NCI-H146 (cell line): ENCODE data around the gene CRMP1.

Source experiments
- DNase-seq: peaks from one replicate; lab custom pipeline; 2025; lab: John Stamatoyannopoulos, UW

The CRMP1 gene

DNA sequence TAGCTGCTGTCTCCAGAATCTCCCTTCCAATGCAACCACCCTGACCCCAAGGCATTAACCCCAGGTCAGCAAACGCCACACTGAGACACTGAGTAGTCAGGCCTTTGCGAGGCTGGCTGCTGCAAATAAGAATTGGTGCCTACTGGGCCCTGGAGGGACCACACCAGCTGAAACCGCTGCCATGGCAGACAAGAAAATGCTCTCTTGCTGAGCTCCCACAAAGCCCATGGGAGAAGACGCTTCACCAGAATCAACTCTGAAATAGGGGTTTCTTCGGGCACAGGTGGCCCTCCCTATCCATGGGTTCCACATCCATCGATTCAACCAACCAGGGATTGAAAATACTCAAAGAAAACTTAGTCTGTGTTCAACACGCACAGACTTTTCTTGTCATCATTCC lies 26.7 kb upstream of the CRMP1 start:
- no peak for DNase-seq

DNA sequence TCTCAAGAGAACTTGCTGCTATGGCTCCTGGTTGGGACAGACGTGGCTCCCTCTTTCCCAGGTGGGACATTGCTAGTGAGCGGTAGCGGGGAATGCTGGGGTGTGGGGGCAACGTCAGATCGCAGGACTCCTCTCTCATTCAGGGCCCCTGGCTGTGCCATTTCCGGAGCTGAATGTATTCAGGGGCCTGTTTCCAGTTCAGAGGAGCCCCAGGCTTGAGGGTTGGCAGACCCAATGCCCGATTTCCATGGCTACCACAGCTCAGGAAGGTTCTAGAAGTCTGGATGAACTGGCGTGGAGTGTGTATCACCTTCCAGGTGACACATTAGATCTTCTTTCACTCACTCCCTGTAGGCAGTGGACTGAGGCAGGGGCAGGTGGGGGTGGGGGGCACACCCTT lies 26.2 kb upstream of the CRMP1 start:
- DNase-seq, result no peak

DNA sequence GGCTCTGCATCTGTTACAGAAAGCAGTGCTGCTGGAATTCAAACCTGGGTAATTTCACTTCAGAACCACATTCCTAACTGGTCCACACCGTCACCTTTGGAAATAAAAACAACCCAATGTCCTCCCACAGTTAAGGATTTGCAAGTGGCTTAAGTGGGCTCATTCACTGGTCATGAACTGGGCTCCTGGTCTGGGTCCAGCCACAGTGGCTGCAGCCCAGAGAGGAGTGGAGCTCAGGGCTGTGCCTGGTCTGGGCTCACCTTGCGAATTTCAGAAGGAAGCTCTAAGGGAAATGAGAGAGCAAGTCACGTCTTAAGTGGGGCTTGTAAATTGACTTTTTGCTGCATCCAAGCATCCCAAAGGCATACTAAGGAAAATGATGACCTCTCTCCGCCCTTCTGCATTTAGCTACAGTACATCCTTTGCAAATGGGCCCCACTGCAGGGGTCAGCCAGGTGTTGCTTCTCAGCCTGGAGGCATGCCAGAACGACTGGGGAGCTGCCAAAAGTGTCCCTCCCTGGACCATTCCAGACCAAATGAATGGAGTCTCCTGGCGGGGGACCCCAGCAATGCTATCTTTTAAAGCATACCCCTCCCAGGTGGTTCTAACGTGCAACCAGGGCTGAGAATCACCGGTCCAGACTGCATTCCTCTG lies 25.6 kb upstream of the CRMP1 start:
- peak; percentile 56 for DNase-seq

DNA sequence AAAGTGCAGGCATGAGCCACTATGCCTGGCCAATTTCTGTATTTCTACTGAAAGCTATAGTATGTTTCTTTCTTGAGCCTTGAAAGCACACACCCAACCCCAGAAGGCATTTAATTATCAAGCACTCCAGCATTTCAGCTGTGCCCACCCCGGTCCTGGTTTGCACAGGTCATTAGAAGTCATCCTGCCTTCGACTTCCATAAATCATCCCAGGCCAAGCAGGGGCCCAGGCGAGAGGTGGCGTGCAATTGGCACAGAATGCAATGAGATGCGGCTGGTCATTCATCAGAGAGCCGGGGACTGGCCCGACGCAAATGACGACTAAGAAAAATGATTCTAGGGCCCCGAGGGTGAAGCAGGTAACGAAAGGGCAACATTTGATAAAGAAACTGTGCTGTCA lies 24.8 kb upstream of the CRMP1 start:
- DNase-seq, result no peak

DNA sequence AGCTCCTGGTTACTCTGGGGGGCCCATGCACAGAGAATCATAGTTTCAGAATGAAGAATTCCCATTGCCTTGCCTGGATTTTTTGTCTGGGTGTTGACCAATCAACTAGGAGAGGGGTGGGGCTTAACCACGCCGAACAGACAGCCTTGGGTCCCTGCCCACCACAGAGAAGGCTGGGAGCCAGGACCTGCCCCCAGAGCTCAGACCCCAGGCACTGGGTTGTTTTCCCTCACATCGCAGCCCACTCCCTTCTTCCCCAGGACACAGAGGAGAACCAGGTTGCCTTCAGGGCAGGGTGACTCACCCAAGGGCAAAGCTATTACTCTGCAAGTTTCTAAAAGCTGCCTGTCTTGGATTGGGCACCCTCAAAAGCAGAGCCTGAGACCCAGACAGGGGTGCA lies 23.3 kb upstream of the CRMP1 start:
- DNase-seq, result no peak

DNA sequence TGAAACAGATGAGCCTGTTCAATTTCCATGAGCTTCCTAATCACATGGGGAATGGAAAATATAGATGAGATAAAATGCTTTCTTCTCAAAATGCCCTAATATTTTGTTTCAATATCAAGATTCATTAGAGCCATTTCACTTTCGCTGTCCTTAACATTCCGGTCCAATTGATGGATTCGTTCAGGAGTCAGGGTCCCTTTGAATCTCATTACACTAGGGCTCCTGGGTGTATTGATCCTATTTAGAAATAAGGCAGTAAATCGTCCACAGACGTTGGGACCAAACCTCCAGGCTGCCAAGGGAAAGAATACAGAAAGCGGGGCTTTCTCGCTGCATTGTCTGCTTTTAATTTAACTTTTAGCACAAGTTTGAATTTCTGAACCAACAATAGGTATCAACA lies 20.6 kb upstream of the CRMP1 start:
- no peak for DNase-seq

DNA sequence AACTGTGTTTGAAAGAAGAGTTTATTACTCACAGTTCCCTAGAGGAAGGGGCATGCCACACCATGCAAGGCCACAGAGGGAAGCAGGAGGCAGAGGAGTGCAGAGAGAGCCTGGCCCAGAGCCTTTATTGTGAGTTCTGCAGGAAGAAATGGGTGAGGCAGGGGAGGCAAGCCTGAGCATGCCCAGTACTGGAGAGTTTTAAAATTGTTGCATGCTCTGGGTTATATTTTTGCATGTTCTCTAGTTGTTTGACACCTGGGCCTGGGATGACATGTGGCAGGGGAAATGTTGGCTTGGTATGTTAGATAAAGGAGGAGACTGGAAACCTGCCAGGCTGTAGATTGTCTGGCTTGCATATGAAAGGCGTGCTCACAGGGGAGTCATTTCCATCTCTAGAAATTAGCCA lies 19.7 kb upstream of the CRMP1 start:
- peak; percentile 68 for DNase-seq

DNA sequence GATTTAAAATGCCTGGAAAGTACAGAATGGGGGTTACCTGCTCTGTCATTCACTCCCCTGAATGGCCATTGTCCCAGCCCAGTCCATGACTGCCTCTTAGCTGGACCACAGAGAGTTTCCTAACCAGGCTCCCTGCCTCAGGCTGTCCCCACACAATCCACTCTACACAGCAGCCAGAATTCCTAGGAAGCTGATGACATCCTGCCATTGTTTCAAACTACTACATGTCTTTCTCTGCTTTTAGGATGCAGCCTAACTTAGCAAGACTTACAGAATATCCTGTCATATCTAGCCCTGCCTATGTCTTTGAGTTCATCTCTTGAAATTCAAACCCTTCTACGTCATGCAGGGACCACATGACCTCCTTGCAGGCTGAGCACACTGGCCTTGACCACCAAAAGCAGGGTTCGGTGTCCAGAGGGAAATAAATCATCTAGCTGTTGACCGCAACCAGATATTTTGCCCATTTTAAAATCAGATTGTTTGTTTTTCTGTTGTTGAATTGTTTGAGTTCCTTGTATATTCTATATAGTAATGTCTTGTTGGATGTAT lies 16.1 kb upstream of the CRMP1 start:
- DNase-seq, result no peak

DNA sequence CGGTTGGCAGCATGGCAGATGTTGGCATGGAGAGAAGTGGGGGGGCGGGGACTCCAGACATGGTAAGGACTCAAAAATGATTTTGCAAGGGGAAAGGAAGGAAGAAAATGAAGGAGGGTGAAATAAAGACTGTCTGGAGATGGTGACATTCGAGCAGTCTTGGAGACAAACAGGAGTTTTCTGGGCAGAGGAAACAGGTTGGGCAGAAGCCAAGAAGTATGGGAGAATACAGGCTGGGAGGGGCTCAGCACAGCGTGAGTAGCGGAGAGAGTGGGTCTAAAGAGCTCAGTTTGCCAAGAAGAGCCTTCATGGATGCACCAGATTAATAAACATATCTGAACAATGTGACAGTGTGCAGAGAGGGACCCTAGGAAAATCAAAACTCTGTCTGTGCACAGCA lies 13.3 kb upstream of the CRMP1 start:
- no peak for DNase-seq

DNA sequence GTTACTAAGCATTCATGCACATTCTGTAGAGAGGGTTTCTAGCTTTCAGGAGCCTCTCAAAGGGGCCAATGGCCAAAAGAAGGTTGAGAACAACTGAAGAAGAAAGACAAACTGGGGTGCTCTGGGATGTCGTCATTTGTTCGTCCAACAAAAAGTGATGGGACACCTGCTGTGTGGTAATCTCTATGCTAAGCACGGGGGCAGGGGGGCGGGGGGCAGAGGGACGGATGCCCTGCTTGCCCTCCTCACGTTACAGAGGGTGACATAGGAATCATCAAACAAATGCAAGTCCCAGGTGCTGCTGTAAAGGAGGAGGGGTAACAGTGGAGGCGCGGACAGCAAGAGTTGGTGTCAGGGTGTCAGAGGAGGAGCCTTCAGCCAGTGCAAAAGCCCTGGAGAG lies 12.8 kb upstream of the CRMP1 start:
- DNase-seq, result peak; percentile 51

DNA sequence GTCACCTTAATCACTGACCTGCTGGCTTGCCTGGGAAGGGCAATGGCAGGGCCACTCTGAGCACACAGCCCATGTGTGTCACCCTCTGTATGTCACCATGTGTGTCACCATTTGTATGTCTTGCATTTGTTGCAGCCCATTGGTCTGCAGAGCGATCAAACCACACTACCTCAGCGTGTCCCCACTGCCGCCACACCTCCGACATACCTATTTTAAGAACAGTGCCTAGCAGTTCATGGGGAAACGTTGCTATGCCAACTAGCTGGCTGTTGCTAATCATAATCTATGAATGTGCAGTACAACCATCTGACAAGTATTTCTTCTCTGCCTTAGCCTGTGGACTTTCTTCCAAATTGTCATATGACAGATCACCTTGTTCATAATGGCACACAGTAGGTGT lies 8.0 kb upstream of the CRMP1 start:
- DNase-seq, result no peak

DNA sequence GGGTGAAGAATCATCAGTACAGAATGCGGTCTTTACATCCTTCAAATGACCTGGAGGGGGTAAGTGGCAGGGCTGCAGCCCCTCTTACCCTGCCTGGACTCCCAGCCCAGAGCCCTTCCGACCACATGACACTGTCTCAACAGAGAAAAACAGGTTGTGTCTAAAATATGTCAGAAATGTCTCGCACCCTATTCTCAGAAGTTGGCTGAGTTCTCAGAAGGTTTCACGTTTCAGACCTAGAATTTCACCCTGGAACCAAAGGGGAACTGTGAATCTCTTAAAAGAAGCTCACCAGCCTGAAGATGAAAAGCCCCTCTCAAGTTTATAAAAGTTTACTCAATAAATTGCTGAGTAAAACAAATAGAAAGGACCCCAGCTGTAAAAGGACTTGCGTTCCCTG lies 7.0 kb upstream of the CRMP1 start:
- no peak for DNase-seq

DNA sequence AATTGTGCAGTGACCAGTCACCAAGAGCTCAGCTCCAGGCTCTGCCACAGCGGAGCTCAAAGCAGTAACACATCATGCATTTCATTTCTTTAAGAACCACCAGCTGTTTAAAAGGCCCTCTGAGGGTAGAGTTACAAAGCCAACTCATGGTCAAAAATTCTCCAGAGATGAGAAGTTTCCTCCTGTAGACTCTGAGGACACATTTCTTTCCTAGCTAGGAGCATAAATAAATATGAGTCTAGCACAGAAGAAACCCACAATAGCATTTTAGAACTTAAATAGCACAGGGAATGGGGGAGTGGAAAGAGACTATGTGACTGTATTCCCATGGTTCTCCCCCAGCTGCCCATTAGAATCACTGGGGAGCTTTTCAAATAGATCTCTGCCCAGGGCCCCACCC lies 6.5 kb upstream of the CRMP1 start:
- DNase-seq, result no peak

DNA sequence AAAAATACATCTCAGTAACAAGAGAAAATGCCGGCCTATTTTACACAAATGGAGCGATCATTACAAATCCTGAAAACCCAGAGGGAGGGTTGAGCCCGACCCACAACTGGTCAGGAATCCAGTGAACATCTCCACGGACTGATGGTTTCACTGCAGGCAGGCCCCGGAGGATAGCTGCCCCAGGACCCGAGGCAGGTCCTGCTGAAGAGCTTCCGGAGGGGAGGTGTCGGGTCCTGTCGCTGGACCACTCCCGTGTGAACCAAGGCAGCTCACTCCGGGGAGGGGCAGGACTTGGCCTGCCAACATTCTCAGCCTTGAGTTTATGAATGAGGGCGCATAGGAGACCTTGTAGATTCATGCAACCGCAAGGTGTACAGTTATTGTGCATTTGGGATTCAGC lies 4.8 kb upstream of the CRMP1 start:
- DNase-seq, result no peak

DNA sequence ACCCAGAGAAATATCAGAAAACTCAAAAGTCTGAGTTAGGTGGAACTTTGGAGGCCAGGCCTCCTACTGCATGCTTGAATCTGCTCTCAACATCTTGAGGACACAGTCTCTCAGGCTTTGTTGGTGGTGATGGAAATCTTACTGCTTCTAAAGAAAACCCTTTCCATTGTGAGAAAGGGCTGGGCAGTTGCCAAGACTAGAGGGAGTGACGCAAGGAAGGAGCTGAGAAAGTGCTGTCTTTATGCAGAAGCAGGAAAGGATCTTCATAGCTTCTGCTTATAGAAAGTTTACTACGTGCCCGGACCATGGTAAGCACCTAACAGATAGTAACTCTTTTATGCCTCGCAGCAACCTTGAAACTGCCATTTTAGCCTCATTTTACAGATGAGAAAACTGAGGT lies 2.4 kb upstream of the CRMP1 start:
- DNase-seq, result no peak

DNA sequence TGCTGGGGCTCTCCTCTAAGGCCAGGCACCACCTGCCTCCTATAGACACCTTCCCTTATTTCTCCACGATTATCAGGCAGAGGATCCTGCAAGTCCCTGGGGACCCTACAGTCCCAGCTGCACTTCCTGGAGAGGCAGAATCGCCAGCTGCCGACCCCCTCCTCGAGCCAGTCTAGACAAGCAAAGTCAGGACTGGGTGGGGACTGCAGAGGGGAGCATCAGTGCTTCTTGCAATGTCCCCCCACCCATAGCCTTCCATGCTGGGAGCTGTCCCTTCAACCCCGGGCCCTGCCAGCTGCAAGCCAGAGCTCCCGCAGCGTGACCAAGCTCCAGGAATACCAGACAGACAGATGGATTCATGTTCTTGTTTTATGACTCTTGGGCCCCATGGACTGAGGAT lies 1.4 kb upstream of the CRMP1 start:
- DNase-seq, result no peak

DNA sequence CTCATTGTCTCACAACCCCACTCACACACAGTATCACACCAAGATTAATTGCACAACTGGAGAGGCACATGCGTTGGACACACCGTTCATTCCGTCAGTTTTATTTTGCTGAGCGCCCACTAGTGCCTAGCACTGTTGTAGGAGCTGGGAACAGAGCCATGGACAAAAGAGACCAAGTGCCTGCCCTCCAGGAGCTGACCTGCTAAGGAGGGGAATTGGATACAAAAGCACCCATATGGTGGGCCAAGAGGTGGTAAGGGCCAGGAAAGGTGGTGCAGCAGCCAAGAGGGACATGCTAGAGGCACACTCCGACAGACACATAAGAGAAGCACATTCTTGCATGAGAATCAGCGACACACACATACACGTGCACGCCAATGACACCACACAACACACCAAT lies 705 bp upstream of the CRMP1 start:
- no peak for DNase-seq

DNA sequence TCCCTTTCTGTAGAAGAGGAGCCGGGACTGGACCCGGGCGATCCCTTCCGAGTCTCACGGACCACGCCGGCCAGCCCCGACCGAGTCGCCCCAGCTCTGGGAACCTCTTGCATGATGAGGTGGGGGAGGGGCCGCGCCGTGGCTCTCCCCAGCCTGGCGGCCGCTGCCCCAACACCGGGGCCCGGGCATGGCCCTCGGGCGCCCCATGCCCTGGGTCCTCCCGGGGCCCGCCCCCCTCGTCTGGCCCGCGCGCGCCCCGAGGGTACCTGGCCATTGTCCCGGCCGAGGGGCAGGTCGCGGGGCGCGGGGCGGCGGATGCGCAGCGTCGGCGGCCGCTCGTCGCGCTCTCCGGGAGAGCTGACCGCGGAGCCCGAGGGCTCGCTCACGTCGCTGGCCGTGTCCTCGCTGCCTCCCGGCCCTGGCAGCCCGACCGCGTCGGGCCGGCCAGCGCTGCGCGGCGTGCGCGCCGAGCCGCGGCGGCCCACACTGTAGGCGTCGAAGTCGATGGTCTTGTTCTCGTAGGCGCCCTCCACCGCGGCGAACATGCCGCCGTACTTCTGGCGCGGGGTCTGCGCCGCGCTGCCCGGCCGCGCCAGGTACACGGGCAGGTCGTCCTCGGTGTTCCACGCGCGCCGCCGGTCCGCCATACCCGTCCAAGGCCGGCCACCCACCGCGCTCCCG lies 423 bp downstream of the CRMP1 start:
- peak; percentile 69 for DNase-seq

DNA sequence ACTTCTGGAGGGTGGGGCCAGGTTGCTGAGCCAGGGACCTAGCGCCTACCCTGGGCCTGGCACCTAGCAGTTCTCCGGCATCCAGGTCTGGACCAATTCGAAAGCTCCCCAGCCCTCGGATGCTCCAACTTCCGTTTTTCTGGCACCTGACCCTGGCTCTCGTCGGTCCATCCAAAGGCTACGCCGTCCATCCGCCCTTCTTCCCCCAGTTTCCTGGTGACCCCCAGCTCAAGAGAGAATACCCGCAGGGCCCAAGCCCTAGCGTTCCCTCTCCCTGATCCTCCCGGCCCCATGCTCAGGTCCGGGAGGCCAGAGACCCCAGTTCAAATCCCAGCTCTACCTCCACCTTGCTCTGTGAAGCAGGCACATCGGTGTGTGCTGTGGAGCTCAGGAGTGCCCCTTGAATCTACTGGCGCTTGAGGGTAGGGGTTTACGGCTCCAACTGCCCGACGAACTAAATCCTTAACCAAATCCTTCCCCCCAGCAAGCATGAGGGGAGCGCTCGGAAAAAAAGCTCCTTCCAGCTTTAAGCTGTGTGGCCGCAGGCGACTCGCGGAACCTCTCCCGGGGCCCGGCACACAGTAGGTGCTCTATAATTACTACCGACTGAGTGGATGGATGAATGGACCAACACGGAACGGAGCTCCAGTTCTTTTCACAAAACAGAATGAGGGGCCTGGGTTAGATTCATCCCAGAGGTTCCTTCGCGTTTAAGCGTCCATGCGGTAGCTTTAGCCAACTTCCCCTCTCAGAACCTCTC lies 1.1 kb downstream of the CRMP1 start:
- DNase-seq, result peak; percentile 32

DNA sequence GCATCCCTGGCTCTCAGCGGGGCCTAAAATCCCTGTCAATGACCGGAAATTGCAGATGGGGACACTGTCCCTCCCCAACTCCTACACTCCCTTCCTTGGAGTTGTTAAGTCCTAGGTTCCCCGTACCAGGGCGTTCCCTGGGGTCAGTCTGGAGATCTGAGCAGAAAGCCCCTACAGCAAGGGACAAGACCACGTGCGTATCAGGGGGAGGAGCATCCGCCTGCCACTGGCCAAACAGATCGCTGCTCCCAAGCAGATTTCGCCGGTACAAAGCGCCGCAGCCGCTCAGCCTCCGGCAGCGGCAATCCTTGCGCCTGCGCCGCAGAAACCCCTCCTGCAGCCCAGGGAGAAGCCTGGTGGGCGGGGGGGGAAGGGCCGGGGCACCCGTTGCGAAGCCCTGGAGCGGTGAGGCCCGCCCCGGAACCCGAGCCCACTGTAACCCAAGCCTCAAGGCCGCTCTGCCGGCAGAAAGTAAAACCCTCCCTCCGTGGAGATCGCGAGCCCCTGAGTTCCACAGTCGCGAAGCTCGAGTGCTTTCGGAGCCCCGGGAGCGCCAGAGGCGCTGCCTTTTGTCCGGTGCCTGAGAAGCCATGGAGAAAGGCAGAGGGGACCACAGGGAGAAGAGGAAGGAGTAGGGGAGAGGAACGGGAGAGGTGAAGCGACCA lies 2.7 kb downstream of the CRMP1 start:
- peak; percentile 93 for DNase-seq

DNA sequence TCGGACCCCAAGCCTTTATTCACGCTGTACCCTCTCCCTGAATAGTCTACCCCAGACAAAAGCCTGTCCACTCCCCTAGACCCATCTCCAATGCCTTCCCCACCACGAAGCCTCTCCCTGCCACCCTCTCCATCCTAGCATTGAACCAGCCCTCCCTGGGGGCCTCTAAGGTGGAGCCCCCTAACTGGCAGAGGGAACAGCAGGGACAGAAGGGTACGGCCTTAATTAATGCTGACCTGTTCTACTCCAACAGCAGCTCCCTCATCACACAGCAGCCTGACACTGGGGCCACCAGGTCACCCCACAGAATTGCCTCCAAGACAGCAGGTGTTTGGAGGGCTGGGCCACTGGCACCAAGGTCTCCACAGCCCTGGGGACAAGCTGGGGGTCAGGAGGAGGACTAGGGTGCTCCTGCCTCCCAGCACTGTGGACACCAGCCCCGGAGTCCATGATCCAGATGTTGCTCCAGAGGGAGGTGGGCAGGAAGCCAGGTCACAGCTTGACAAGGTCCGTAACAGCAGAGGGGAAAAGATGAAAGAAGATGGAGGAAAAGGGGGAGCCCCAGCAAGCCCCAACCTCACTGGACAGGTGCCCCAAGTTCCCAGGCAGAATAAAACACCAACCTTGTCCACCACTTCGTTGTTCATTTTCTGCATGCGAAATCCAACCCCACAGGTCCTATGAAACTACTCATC lies 3.7 kb downstream of the CRMP1 start:
- peak; percentile 16 for DNase-seq
